Muscle layer of duodenum (tissue), 2 donors: ENCODE results near the gene GLI3.

Experiments
- H3K27ac ChIP-seq: one replicate; pipeline ENCODE4 v1.7.0; 2013; ENCODE audit warnings: mild to moderate bottlenecking, low read length
- H3K27me3 ChIP-seq: one replicate; pipeline ENCODE4 v1.7.0; 2013; ENCODE audit warnings: low read depth, mild to moderate bottlenecking, control low read depth, low read length
- H3K36me3 ChIP-seq, 2 donors: one replicate each; pipeline ENCODE4 v1.7.0; 2013; ENCODE audit warnings: low read length in 2 of 2, control low read depth in 1 of 2, mild to moderate bottlenecking in 1 of 2; ENCODE audit not compliant: insufficient read depth in 2 of 2, control insufficient read depth in 1 of 2
- H3K4me1 ChIP-seq, 2 donors: one replicate each; pipeline ENCODE4 v1.7.0; 2013; ENCODE audit warnings: low read length in 2 of 2, mild to moderate bottlenecking in 2 of 2, control low read depth in 1 of 2, moderate library complexity in 1 of 2; ENCODE audit not compliant: insufficient read depth in 2 of 2, control insufficient read depth in 1 of 2
- H3K4me3 ChIP-seq, 2 donors: one replicate each; pipeline ENCODE4 v1.7.0; 2013; ENCODE audit warnings: low read length in 2 of 2, low read depth in 1 of 2, mild to moderate bottlenecking in 1 of 2
- H3K9me3 ChIP-seq, 2 donors: one replicate each; pipeline ENCODE4 v1.7.0; 2013; ENCODE audit warnings: low read length in 2 of 2, control low read depth in 1 of 2, mild to moderate bottlenecking in 1 of 2; ENCODE audit not compliant: control insufficient read depth in 1 of 2
- donor health status: healthy.

Gene GLI3

DNA sequence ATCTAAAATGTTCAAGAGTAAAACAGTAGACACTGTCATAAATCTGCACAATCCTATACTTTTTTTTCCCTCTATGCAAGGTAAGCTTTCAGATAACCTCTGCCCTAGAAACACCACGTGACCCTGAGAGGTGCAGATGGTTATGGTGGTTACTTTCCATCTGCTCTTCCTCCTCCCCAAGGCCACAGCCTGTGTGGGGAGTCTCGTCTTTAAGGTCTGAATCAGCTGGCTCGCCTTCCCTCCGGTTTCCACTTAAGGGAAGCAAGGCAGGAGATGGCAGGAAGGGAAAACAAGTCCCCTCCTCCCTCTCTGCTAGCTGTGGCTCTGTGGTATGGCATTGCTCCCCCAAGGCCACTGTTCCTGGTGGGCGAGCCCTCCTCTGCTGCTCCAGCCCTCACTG lies 181.8 kb downstream of the GLI3 start:
- H3K36me3 ChIP-seq: no peaks in the 10 kb centered on the region
- H3K4me1 ChIP-seq: peaks cover 0 to 3% of the 10 kb centered on the region in 2 donors
- H3K9me3 ChIP-seq: no peaks in the 10 kb centered on the region
- no peak overlapping the region for H3K4me3 ChIP-seq
- no peak overlapping the region for H3K27ac ChIP-seq
- H3K27me3 ChIP-seq: no peaks in the 10 kb centered on the region

DNA sequence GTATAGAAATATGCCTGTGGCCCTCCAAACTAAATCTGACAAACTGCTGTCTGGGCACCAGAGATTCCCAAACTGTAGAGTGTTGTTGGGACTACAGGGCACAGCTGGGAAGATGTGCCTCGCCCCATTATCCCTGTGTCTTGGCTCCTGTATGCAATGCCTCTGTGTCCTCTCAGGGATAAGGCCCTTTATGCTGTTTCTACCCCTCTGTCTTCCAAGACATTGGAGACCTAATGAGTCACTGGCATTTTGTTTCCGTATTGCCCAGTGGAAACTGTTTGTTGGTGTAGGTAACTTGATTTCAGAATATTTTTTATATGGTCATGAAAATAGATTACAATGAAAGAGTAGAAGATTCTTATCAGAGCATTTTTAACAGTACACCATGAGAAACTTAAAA lies 183.2 kb downstream of the GLI3 start:
- H3K4me1 ChIP-seq: peaks cover 0 to 3% of the 10 kb centered on the region in 2 donors
- H3K27ac ChIP-seq: no peak overlapping the region
- no peaks in the 10 kb centered on the region for H3K9me3 ChIP-seq
- no peak overlapping the region for H3K4me3 ChIP-seq
- H3K27me3 ChIP-seq: no peaks in the 10 kb centered on the region
- no peaks in the 10 kb centered on the region for H3K36me3 ChIP-seq

DNA sequence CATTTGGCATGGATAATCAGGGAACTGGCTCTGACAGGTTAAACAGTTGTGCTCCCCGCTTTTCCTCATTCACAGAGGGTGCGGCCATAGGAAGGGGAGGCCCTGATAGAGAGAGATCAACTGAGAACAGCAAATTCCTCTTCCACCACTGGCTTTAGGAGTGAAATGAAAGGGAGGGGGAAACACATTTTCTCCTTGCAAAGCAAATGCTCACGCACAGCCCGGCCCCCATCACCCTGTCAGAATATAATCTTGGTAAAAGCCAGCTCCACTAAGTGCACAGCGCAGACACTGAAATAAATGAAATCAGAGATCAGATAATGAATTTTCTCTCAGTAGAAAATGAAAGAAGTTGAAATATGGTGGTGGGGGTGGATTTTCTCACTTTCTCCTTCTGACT lies 187.2 kb downstream of the GLI3 start:
- H3K27ac ChIP-seq: no peak overlapping the region
- H3K4me3 ChIP-seq: no peak overlapping the region
- H3K27me3 ChIP-seq: no peaks in the 10 kb centered on the region
- no peaks in the 10 kb centered on the region for H3K4me1 ChIP-seq
- H3K36me3 ChIP-seq: peaks cover 0 to 17% of the 10 kb centered on the region in 2 donors
- no peaks in the 10 kb centered on the region for H3K9me3 ChIP-seq

DNA sequence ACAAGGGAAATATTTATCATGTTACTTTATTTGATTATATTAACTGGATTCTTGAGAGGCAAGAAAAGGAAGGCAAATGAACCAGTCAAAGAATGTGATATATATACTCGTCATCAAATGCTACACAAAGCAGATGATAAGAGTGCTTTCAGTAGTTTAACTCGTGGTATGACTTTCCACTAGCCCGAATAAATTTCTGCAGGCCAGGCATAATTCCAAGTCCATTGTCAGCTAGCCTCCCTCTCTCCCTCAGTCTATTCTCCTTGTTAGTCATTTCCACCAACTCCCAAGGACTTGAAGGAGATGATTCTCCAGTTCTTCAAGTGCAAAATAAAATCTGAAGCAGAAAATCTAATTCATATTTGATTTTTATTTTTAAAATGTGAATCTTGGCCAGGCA lies 190.5 kb downstream of the GLI3 start:
- no peaks in the 10 kb centered on the region for H3K27me3 ChIP-seq
- no peak overlapping the region for H3K27ac ChIP-seq
- H3K4me1 ChIP-seq: no peaks in the 10 kb centered on the region
- H3K4me3 ChIP-seq: no peak overlapping the region
- no peaks in the 10 kb centered on the region for H3K9me3 ChIP-seq
- peaks cover 5 to 25% of the 10 kb centered on the region in 2 donors for H3K36me3 ChIP-seq

DNA sequence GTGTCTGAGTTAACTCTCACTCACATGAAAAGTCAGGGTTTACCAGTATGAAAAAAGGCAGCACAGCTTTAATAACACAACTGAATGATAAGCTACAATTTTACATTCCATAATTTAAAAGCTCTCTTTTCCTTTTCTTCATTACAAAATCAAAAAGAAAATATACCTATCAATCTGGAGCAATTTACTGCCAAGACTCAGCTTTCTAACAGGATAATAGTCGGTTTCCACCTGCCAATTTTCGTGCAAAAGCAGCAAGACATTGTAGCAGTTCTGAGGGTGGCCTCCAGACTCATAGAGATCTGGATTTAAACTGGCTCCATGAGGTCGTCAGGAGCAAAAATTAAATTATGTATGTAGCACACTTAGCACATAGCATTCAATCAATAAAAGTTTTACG lies 191.0 kb downstream of the GLI3 start:
- Histone ChIP-seq H3K36me3 (peaks cover 5 to 25% of the 10 kb centered on the region in 2 donors), H3K27ac (no peak overlapping the region), H3K9me3 (no peaks in the 10 kb centered on the region), H3K27me3 (no peaks in the 10 kb centered on the region), H3K4me3 (no peak overlapping the region), H3K4me1 (no peaks in the 10 kb centered on the region)

DNA sequence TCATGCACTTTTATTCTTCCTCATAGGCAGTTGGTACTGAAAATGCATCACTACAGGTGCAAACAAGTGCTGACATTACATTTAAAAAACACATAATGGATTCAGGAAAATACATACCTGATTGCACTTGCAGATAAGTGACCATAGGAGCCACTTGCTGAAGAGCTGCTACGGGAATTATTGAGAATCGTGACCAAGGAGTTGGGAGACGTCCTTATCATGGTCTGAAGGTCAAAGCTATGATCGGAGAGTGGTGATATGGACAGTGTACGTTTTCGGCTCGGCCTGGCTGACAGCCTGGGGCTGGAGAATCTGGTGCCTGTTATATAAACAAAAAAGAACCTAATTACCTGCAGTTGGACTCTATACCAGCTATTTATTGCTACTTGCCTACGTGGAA lies 197.1 kb downstream of the GLI3 start:
- H3K27me3 ChIP-seq: no peaks in the 10 kb centered on the region
- H3K27ac ChIP-seq: no peak overlapping the region
- H3K36me3 ChIP-seq: peaks cover 9 to 24% of the 10 kb centered on the region in 2 donors

DNA sequence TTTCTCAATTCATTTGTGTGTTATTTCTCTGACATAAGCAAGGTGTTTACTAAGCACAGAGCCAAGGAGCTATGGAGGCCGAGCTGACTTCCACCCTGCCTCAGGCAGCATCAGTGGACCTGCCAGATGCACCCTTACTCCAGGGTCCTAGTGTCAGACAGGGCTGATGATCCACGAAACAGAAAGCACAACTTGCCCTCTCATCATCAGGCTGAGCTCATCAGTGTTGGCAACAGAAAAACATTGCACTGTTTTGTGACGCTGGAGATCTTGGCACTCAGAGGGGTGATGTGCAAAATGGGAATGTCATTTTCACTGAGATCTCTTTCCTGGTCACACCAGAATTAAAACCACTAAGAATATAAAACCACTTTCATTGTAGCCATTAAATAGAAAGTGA lies 201.8 kb downstream of the GLI3 start:
- H3K4me1 ChIP-seq: peaks cover 0 to 2% of the 10 kb centered on the region in 2 donors
- no peaks in the 10 kb centered on the region for H3K27me3 ChIP-seq
- H3K9me3 ChIP-seq: no peaks in the 10 kb centered on the region
- peaks cover 7 to 15% of the 10 kb centered on the region in 2 donors for H3K36me3 ChIP-seq
- H3K27ac ChIP-seq: no peak overlapping the region
- H3K4me3 ChIP-seq: no peak overlapping the region

More for the DNA sequence above, 197.1 kb downstream of the GLI3 start:
- no peak overlapping the region for H3K4me3 ChIP-seq
- H3K9me3 ChIP-seq: no peaks in the 10 kb centered on the region
- H3K4me1 ChIP-seq: peaks cover 0 to 4% of the 10 kb centered on the region in 2 donors

DNA sequence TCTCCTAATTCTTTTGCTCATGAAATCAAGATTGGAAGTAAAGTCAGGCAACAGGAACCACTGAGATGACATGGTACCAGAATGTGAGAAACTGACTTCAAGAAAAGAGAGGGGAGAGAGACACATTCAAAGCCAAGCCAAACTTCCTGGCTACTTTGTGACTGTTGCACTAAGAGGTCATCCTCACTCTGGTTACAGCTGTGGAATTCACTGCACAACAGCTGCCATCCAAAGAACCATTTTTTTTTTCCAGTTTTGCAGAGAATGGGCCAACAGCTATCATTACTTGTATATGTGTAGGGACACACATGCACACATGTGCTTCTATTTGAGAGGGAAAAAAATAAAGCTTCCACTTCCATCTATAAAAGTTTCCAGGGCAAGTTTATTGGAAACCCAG lies 203.5 kb downstream of the GLI3 start:
- no peak overlapping the region for H3K4me3 ChIP-seq
- no peaks in the 10 kb centered on the region for H3K27me3 ChIP-seq
- no peaks in the 10 kb centered on the region for H3K4me1 ChIP-seq
- H3K36me3 ChIP-seq: peaks cover 7 to 18% of the 10 kb centered on the region in 2 donors
- no peaks in the 10 kb centered on the region for H3K9me3 ChIP-seq
- H3K27ac ChIP-seq: no peak overlapping the region

DNA sequence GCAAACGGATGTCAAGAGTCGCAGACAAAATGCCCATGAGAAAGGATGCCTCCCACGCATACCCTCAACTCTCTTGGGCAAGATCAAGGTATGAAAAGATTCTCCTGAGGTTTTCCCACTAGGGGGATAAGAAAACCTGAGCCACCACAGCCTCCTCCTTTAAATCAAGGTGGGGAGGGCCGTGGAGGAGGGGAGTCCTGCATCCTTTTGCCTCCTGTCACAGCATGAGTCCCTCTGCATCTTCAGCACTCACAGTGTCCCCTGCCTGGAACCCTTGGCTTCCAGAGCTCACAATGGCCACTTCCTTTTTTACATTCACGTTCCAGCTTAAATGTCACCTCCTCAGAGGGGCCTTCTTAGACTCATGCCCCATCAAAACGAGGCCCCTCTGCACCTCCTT lies 207.6 kb downstream of the GLI3 start:
- Histone ChIP-seq H3K27ac (no peak overlapping the region), H3K36me3 (peaks cover 7 to 22% of the 10 kb centered on the region in 2 donors), H3K4me3 (no peak overlapping the region), H3K4me1 (no peaks in the 10 kb centered on the region), H3K27me3 (no peaks in the 10 kb centered on the region), H3K9me3 (no peaks in the 10 kb centered on the region)

DNA sequence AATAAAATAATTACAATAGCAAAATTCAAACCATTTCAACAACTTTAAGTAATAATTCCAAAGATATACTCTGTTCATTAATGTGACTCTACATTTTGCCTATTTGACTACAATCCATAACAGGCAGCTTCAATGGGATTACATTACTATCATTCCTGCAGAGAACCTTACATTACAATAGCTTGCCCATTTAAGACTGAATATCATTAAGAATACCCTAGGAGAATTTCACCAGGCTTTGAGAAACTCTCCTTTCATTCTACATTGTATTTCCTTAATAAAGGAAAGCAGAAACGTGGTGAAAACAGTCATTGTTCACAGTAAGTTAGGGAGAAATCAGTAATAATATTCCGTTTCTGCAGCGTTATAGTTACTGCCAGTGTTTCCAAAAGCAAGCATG lies 209.5 kb downstream of the GLI3 start:
- Histone ChIP-seq H3K4me1 (peaks cover 7 to 12% of the 10 kb centered on the region in 2 donors), H3K27me3 (no peaks in the 10 kb centered on the region), H3K36me3 (peaks cover 3 to 22% of the 10 kb centered on the region in 2 donors), H3K27ac (no peak overlapping the region), H3K9me3 (no peaks in the 10 kb centered on the region), H3K4me3 (no peak overlapping the region)

DNA sequence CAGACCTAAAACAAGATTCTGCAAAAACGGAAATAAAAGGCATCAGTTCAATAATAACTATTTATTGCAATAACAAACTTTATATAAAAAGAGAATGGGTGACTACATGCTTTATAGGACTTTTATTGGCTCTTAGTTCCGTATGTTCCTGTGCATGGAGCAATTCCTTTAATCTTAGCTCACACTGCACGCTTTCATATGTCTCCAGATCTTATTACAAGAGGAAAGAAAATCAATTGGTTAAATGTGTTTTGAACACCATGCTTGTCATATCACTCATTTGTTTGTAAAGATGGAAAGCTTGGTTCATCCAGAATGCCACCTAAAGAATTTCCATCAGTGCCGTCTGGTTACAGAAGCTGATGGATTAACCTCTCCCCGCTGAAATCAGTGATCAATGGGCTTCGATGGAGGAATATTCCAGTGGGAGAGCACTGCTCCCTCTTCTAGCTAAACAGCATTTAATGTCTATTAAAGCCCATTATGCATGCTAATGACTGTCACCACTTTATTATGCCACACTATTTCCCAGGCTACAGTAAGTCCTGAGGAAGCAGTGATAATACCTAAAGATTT lies 210.3 kb downstream of the GLI3 start:
- H3K9me3 ChIP-seq: no peaks in the 10 kb centered on the region
- peaks cover 7 to 12% of the 10 kb centered on the region in 2 donors for H3K4me1 ChIP-seq
- H3K27me3 ChIP-seq: no peaks in the 10 kb centered on the region
- no peak overlapping the region for H3K4me3 ChIP-seq
- H3K36me3 ChIP-seq: peaks cover 3 to 22% of the 10 kb centered on the region in 2 donors
- H3K27ac ChIP-seq: no peak overlapping the region
